Placental pericyte (primary cell): ENCODE measurements around the gene APCDD1. TPM values are rescaled to one million over a fixed set of nuclear protein-coding genes. Genes with fewer than 3 reads are reported as not detected.

ENCODE experiments used
- total RNA-seq: library from RNA; depleted of rRNA; stranded (reverse); fragments of >200 nt; gene quantifications from 2 replicates; pipeline ENCODE4 v1.2.3, GENCODE V29; 2012

Gene APCDD1
- 3.9 TPM in 1 of 2 replicates, not detected in the other for total RNA-seq

GRCh38 chr18:10453806-10454680 is at the start of gene APCDD1:
Gene APCDD1 (plus strand): TSS chr18:10454635. CDS start chr18:10454982, 347 bp downstream.

GRCh38 chr18:10525697-10526560 is 71.5 kb downstream of the APCDD1 start, which contains the start of gene NAPG:
Gene NAPG (plus strand): TSS chr18:10526027. CDS start chr18:10526103, 76 bp downstream.

Other genes starting within 250 kb of the APCDD1 start
- 39.6 and 66.7 TPM in 2 replicates for gene NAPG, start 71.4 kb downstream of the APCDD1 start, total RNA-seq